HEK293 (cell line): ENCODE results near the gene TBC1D8.

Source experiments
- CTCF ChIA-PET: fragments of 350-600 bp; formaldehyde crosslinking; extraction: SDS; loops from one replicate; lab custom pipeline; 2021; ENCODE audit warnings: antibody characterized with exemption; lab: Yijun Ruan, JAX
- POLR2A ChIA-PET: fragments of 300-600 bp; formaldehyde crosslinking; extraction: SDS; loops from one replicate; lab custom pipeline; 2020; ENCODE audit warnings: antibody characterized with exemption, inconsistent platforms; lab: Yijun Ruan, JAX
- H3K27ac ChIP-seq: fragments of 200-500 bp; sonication (Bioruptor generic); 2 replicates; pipeline ENCODE4 v1.5.1; 2014; ENCODE audit warnings: low read depth, low read length, control low read depth, inconsistent platforms; ENCODE audit errors: extremely low read depth
- H3K36me3 ChIP-seq, 2 experiments: fragments of 200-500 bp in 1 of 2; sonication (Bioruptor generic) in 1 of 2; 1 replicate in 1 of 2; 2 replicates in 1 of 2; pipeline ENCODE4 v1.5.1; 2014 to 2017; ENCODE audit warnings: inconsistent platforms in 2 of 2, low read length in 2 of 2; ENCODE audit not compliant: control insufficient read depth in 2 of 2, insufficient read depth in 1 of 2
- H3K4me1 ChIP-seq: fragments of 200-500 bp; sonication (Bioruptor generic); 2 replicates; pipeline ENCODE4 v1.5.1; 2014; ENCODE audit warnings: mild to moderate bottlenecking, low read length, inconsistent platforms; ENCODE audit not compliant: control insufficient read depth, insufficient read depth
- H3K4me3 ChIP-seq: 2 replicates; pipeline ENCODE4 v1.5.1; 2011; ENCODE audit warnings: low read depth, mild to moderate bottlenecking, control low read depth, low read length, moderate library complexity
- H3K9me3 ChIP-seq: fragments of 200-500 bp; sonication (Bioruptor generic); 2 replicates; pipeline ENCODE4 v1.5.1; 2014; ENCODE audit warnings: low read depth, low read length, inconsistent platforms; ENCODE audit not compliant: control insufficient read depth, insufficient read depth
- BCL11A ChIP-seq: fragments of 450-650 bp; formaldehyde crosslinking; IDR thresholded peaks from 2 replicates; pipeline ENCODE4 v1.5.1; 2016; ENCODE audit warnings: low read depth, missing biosample characterization, missing genetic modification characterization
- GLIS2 ChIP-seq: fragments of 450-650 bp; formaldehyde crosslinking; IDR thresholded peaks from 2 replicates; pipeline ENCODE4 v1.5.1; 2016; ENCODE audit warnings: missing biosample characterization, missing genetic modification characterization
- KLF1 ChIP-seq: fragments of 450-650 bp; formaldehyde crosslinking; IDR thresholded peaks from 2 replicates; pipeline ENCODE4 v1.5.1; 2016; ENCODE audit warnings: missing biosample characterization, missing genetic modification characterization
- SCRT1 ChIP-seq: fragments of 450-650 bp; formaldehyde crosslinking; IDR thresholded peaks from 2 replicates; pipeline ENCODE4 v1.5.1; 2016; ENCODE audit warnings: missing biosample characterization, missing genetic modification characterization, borderline replicate concordance
- ZBTB7A ChIP-seq: fragments of 450-650 bp; formaldehyde crosslinking; IDR thresholded peaks from 2 replicates; pipeline ENCODE4 v1.5.1; 2016; ENCODE audit warnings: low read depth, missing biosample characterization, missing genetic modification characterization
- ZFHX2 ChIP-seq: fragments of 450-650 bp; formaldehyde crosslinking; conservative IDR thresholded peaks from 2 replicates; pipeline ENCODE4 v1.5.1; 2016; ENCODE audit warnings: missing biosample characterization, missing genetic modification characterization
- ZNF133 ChIP-seq: fragments of 450-650 bp; formaldehyde crosslinking; IDR thresholded peaks from 2 replicates; pipeline ENCODE4 v1.5.1; 2016; ENCODE audit warnings: missing biosample characterization, missing genetic modification characterization
- ZNF184 ChIP-seq: fragments of 450-650 bp; IDR thresholded peaks from 2 replicates; pipeline ENCODE4 v1.5.1; 2018; ENCODE audit warnings: missing biosample characterization, mild to moderate bottlenecking, missing genetic modification characterization
- ZNF423 ChIP-seq: fragments of 450-650 bp; formaldehyde crosslinking; IDR thresholded peaks from 2 replicates; pipeline ENCODE4 v1.5.1; 2016; ENCODE audit warnings: missing biosample characterization, missing genetic modification characterization
- TF ChIP-seq, protein P1 (sequence below): fragments of 450-650 bp; formaldehyde crosslinking; IDR thresholded peaks from 2 replicates; pipeline ENCODE4 v1.5.1; 2016; ENCODE audit warnings: missing biosample characterization, missing genetic modification characterization
- TF ChIP-seq, protein P2 (sequence below): fragments of 450-650 bp; formaldehyde crosslinking; IDR thresholded peaks from 2 replicates; pipeline ENCODE4 v1.5.1; 2016; ENCODE audit warnings: missing biosample characterization, missing genetic modification characterization, low read depth

TBC1D8 gene

DNA sequence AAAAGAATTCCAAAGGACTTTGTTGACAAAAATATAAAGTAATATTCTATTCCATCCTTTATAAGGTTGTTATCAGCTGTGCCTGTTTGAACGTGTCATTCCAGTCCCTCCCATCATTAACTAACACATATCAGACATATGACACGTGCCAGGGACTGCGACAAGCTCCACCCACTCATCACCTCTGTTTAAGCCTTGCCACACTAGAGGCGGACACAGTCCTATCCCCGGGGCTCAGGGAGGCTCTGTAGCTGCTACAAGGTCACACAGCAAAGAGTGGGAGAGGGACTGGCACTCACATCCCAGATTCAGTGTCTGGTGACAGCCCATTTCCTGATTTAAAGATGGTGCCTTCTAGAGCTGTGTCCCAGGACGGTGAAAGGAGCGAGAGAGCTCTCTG is 30.0 kb downstream of the TBC1D8 start:
- TF ChIP-seq ZNF184 (tag by site-specific recombination) (no peak), KLF1 (peak; percentile 63)
- no peak overlapping the region for H3K4me3 ChIP-seq
- ChIA-PET POLR2A (interaction anchor here (2.7 kb wide), 1 partner anchor 30 kb away, joined by 12 read pairs; the partner anchor contains the start of gene TBC1D8), CTCF (no interaction called here)
- H3K27ac ChIP-seq, result no peak overlapping the region
- no peaks in the 10 kb centered on the region for H3K9me3 ChIP-seq
- peaks cover 16% of the 10 kb centered on the region for H3K4me1 ChIP-seq
- no peaks in the 10 kb centered on the region for H3K36me3 ChIP-seq

DNA sequence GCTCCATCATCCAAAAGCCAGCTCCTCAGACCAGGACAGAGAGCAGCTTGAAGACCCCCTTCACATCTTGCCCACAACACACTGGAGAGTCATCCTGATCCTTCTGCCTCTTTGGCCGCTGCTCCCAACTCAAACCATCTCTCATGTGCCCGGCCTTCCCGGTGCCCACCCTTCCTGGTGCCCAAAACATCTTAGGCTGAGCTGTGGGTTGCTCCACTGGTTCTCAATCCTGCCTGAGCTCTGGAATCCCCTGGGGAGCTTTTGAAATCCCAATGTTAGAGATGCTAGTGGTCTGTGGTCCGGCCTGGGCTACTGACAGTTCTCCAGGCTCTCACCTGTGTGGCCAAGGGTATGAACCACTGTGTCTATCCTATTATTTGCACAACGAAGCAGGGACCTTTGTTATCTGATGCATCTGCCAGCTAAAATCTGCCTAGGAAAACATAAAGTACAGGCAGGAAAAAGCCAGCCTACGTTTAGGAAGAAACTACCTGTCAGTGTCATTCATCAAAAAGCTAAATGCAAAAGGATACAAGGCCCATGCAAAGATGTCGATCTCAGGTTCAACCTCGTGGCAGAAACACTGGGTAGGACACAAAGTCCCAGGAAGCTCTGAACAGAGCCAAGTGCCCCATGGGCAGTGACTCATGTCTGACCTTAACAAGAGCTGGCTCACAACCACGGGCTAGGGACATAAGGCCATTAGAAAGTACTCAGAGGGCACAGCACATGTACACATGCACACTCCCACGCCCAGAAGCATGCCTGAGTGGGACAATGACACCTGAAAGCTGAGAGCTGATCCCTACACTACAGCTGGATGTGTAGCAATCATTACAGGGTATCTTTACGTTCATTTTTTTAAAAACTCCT is 30.8 kb downstream of the TBC1D8 start:
- peaks cover 16% of the 10 kb centered on the region for H3K4me1 ChIP-seq
- H3K36me3 ChIP-seq, result no peaks in the 10 kb centered on the region
- H3K9me3 ChIP-seq, result no peaks in the 10 kb centered on the region
- ChIA-PET POLR2A (interaction anchor here (2.7 kb wide), 1 partner anchor 31 kb away, joined by 12 read pairs; the partner anchor contains the start of gene TBC1D8), CTCF (interaction anchor here (0.6 kb wide), 1 partner anchor 11 kb away, joined by 3 read pairs; no protein-coding TSS in a partner anchor)
- no peak overlapping the region for H3K27ac ChIP-seq
- no peak overlapping the region for H3K4me3 ChIP-seq
- peak; percentile 54 for TF ChIP-seq ZFHX2 (tag by site-specific recombination)
- no peak for TF ChIP-seq GLIS2 (tag by site-specific recombination)
- TF ChIP-seq ZNF133 (tag by site-specific recombination), result 0 out of 2 replicates have a peak, but pooled peaks have one; percentile 23

DNA sequence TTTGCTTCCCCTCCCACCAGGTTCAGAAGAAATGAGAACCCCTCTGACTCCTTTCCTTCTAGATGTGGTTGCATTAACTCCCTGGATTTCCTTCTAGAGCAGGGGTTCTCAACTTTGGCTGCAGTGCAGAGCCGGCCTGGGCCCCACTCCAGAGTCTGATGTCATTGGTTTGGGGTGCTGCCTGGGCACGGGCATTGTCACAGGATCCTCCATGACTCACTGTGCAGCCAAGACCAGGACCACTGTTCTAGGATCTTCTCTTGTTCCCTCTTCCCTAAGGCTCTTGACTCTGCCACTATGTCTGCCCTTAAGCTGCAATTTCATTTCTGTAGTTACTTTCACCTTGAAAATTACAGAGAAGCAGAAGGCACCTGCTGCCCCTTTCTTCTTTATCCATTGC is 31.8 kb downstream of the TBC1D8 start:
- POLR2A ChIA-PET, result no interaction called here
- Histone ChIP-seq H3K4me1 (peaks cover 10% of the 10 kb centered on the region; the same call in 1 of the 2 replicates), H3K4me3 (no peak overlapping the region), H3K36me3 (no peaks in the 10 kb centered on the region), H3K9me3 (no peaks in the 10 kb centered on the region), H3K27ac (no peak overlapping the region)
- CTCF ChIA-PET, result no interaction called here
- TF ChIP-seq, protein P1, sequence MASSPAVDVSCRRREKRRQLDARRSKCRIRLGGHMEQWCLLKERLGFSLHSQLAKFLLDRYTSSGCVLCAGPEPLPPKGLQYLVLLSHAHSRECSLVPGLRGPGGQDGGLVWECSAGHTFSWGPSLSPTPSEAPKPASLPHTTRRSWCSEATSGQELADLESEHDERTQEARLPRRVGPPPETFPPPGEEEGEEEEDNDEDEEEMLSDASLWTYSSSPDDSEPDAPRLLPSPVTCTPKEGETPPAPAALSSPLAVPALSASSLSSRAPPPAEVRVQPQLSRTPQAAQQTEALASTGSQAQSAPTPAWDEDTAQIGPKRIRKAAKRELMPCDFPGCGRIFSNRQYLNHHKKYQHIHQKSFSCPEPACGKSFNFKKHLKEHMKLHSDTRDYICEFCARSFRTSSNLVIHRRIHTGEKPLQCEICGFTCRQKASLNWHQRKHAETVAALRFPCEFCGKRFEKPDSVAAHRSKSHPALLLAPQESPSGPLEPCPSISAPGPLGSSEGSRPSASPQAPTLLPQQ, result peak; percentile 86
- no peak for TF ChIP-seq BCL11A (tag by site-specific recombination)
- TF ChIP-seq, all 188 proteins: peak for 1

DNA sequence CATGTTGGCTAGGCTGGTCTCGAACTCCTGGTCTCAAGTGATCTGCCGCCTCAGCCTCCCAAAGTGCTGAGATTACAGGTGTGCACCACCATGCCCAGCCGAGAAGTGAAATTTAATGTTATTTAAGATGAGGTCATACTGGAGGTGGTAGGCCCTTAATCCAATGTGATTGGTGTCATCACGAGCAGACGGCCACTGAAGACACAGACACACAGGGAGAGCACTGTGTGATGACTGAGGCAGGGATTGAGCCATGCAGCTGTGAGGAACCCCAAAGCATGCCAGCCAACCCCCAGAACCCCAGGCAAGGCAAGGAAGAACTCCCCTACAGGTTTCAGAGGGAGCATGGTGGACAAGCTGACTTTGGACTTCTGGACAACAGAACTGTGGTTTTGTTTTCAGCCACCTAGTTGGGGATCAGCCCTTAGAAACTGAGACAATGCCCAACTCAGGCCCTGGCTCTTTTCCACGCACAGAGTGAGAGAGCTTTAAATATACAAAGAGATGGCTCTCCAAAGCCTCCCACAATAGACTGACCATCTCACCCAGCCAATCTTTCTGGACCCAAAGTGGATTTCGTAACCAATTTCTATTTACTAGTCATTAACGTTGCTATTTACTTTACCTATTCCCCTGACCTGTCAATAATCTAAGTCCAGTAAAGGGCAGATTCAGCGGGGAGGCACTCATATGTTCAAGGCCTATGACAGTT is 34.2 kb downstream of the TBC1D8 start:
- CTCF ChIA-PET, result interaction anchor here (0.6 kb wide), 1 partner anchor 1049 kb away, joined by 3 read pairs; no protein-coding TSS in a partner anchor
- H3K9me3 ChIP-seq, result no peaks in the 10 kb centered on the region
- H3K27ac ChIP-seq, result no peak overlapping the region
- no peak overlapping the region for H3K4me3 ChIP-seq
- TF ChIP-seq SCRT1 (tag by site-specific recombination), result no peak
- TF ChIP-seq ZBTB7A (tag by site-specific recombination), result no peak
- TF ChIP-seq, protein P2, sequence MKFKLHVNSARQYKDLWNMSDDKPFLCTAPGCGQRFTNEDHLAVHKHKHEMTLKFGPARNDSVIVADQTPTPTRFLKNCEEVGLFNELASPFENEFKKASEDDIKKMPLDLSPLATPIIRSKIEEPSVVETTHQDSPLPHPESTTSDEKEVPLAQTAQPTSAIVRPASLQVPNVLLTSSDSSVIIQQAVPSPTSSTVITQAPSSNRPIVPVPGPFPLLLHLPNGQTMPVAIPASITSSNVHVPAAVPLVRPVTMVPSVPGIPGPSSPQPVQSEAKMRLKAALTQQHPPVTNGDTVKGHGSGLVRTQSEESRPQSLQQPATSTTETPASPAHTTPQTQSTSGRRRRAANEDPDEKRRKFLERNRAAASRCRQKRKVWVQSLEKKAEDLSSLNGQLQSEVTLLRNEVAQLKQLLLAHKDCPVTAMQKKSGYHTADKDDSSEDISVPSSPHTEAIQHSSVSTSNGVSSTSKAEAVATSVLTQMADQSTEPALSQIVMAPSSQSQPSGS, result no peak
- TF ChIP-seq ZNF423, result no peak
- H3K4me1 ChIP-seq, result peaks cover 23% of the 10 kb centered on the region
- POLR2A ChIA-PET, result no interaction called here
- H3K36me3 ChIP-seq, result no peaks in the 10 kb centered on the region
